Measurements from ENCODE around the gene IGFL1. TPM values are rescaled to one million over a fixed set of nuclear protein-coding genes. Genes with fewer than 3 reads are reported as not detected.
"Not testable (repeated sequence)": the region's sequence is repeated elsewhere in the genome, so short reads cannot be mapped to it uniquely, and the experiment has no call there.

The IGFL1 gene
- total RNA-seq, 1 donor from 2014 or later = not detected

- not testable (repeated sequence) for DNase-seq (ENCODE audit: extremely low read depth, low read depth, low spot score)
These were observed 35.3 kb downstream of the IGFL1 start for GRCh38 chr19:46264801-46265200.

GRCh38 chr19:46265217-46265828 is 35.8 kb downstream of the IGFL1 start:
- DNase-seq (ENCODE audit: extremely low read depth, low read depth, low spot score) = no peak

- DNase-seq (ENCODE audit: extremely low read depth, low read depth, low spot score) = no peak
These were observed 39.6 kb downstream of the IGFL1 start for GRCh38 chr19:46269101-46269500.

GRCh38 chr19:46270521-46271256 is 41.1 kb downstream of the IGFL1 start:
- no peak for DNase-seq (ENCODE audit: extremely low read depth, low read depth, low spot score)

GRCh38 chr19:46271481-46272197 is 42.1 kb downstream of the IGFL1 start:
- DNase-seq (ENCODE audit: extremely low read depth, low read depth, low spot score) = no peak

- not testable (repeated sequence) for DNase-seq (ENCODE audit: extremely low read depth, low read depth, low spot score)
These were observed 44.4 kb downstream of the IGFL1 start for GRCh38 chr19:46273931-46274330.

- DNase-seq (ENCODE audit: extremely low read depth, low read depth, low spot score) = no peak
These were observed 49.6 kb downstream of the IGFL1 start for GRCh38 chr19:46279177-46279576.

Other genes with a start within 250 kb of the IGFL1 start
- gene CCDC61, start 234.3 kb upstream of the IGFL1 start, total RNA-seq = 11.8 and 12.0 TPM in 2 replicates
- gene PGLYRP1, start 206.7 kb upstream of the IGFL1 start, total RNA-seq = not detected in 2 replicates
- not detected in 2 replicates for gene IGFL4, start 188.7 kb upstream of the IGFL1 start, total RNA-seq
- not detected in 2 replicates for gene IGFL3, start 105.1 kb upstream of the IGFL1 start, total RNA-seq
- not detected in 2 replicates for gene IGFL2, start 81.5 kb upstream of the IGFL1 start, total RNA-seq
- gene HIF3A, start 67.3 kb downstream of the IGFL1 start, total RNA-seq = 7.5 and 20.6 TPM in 2 replicates
- 90.1 and 118 TPM in 2 replicates for gene PPP5C, start 117.3 kb downstream of the IGFL1 start, total RNA-seq
- gene CCDC8, start 183.8 kb downstream of the IGFL1 start, total RNA-seq = 3.3 and 4.5 TPM in 2 replicates
- not detected in 2 replicates for gene PNMA8C, start 199.2 kb downstream of the IGFL1 start, total RNA-seq
- gene PNMA8A, start 241.8 kb downstream of the IGFL1 start, total RNA-seq = 0.53 and 3.3 TPM in 2 replicates

Measured in glomerular endothelial cell (primary cell).